ENCODE data around the gene ACADL.

Gene ACADL

GRCh38 chr2:210224941-210225672, at the start of gene ACADL:
TSS of gene ACADL (minus strand) at chr2:210225447. CDS start at chr2:210225263, 184 bp downstream.
- no peak for FAIRE-seq

GRCh38 chr2:210271300-210271699, 46.1 kb upstream of the ACADL start:
- peak; percentile 77 for FAIRE-seq

- FAIRE-seq, result no peak
Observed at GRCh38 chr2:210269148-210269547, 43.9 kb upstream of the ACADL start.

GRCh38 chr2:210268281-210268680, 43.0 kb upstream of the ACADL start:
- FAIRE-seq, result no peak

GRCh38 chr2:210267698-210268097, 42.5 kb upstream of the ACADL start:
- FAIRE-seq, result no peak

- no peak for FAIRE-seq
Observed at GRCh38 chr2:210264282-210264681, 39.0 kb upstream of the ACADL start.

GRCh38 chr2:210263841-210264240, 38.6 kb upstream of the ACADL start:
- FAIRE-seq, result no peak

GRCh38 chr2:210262036-210262435, 36.8 kb upstream of the ACADL start:
- FAIRE-seq, result no peak

- FAIRE-seq, result no peak
Observed at GRCh38 chr2:210259687-210260086, 34.4 kb upstream of the ACADL start.

- no peak for FAIRE-seq
Observed at GRCh38 chr2:210252699-210253606, 27.7 kb upstream of the ACADL start.

- no peak for FAIRE-seq
Observed at GRCh38 chr2:210250622-210251021, 25.4 kb upstream of the ACADL start.

- FAIRE-seq, result no peak
Observed at GRCh38 chr2:210233487-210233886, 8.2 kb upstream of the ACADL start.

GRCh38 chr2:210230984-210231383, 5.7 kb upstream of the ACADL start:
- no peak for FAIRE-seq

GRCh38 chr2:210230518-210230917, 5.3 kb upstream of the ACADL start:
- FAIRE-seq, result no peak

- no peak for FAIRE-seq
Observed at GRCh38 chr2:210228586-210228985, 3.3 kb upstream of the ACADL start.

GRCh38 chr2:210227290-210228088, 2.2 kb upstream of the ACADL start:
- FAIRE-seq, result no peak

- peak; percentile 13 for FAIRE-seq
Observed at GRCh38 chr2:210226223-210226622, 976 bp upstream of the ACADL start.

GRCh38 chr2:210224591-210224940, 681 bp downstream of the ACADL start:
- no peak for FAIRE-seq

GRCh38 chr2:210215120-210215519, 10.1 kb downstream of the ACADL start:
- no peak for FAIRE-seq

- no peak for FAIRE-seq
Observed at GRCh38 chr2:210210185-210210584, 15.1 kb downstream of the ACADL start.

- FAIRE-seq, result no peak
Observed at GRCh38 chr2:210207929-210208328, 17.3 kb downstream of the ACADL start.

- FAIRE-seq, result no peak
Observed at GRCh38 chr2:210203558-210203957, 21.7 kb downstream of the ACADL start.

- peak; percentile 9 for FAIRE-seq
Observed at GRCh38 chr2:210203147-210203546, 22.1 kb downstream of the ACADL start.
